Sigmoid colon (tissue), 4 donors: ENCODE results near the gene CDK5RAP3.

Source experiments
- CTCF ChIP-seq, 4 experiments: fragments of 450-650 bp in 3 of 4; fragments of 200-600 bp in 1 of 4; IDR thresholded peaks; one replicate each; pipeline ENCODE4 v1.5.1; 2016 to 2019; ENCODE audit warnings: antibody characterized with exemption in 4 of 4, mild to moderate bottlenecking in 3 of 4, moderate library complexity in 2 of 4
- EP300 ChIP-seq, 4 donors: sonication (generic); formaldehyde crosslinking; IDR thresholded peaks; one replicate each; pipeline ENCODE4 v1.6.1; 2017; ENCODE audit warnings: antibody characterized with exemption in 4 of 4
- POLR2A ChIP-seq, 2 donors: fragments of 450-650 bp; IDR thresholded peaks; one replicate each; pipeline ENCODE4 v1.6.1; 2016; ENCODE audit warnings: antibody characterized with exemption in 2 of 2, mild to moderate bottlenecking in 2 of 2, moderate library complexity in 2 of 2
- POLR2AphosphoS5 ChIP-seq, 4 donors: sonication (generic); formaldehyde crosslinking; IDR thresholded peaks; one replicate each; pipeline ENCODE4 v1.6.1; 2017; ENCODE audit warnings: antibody characterized with exemption in 4 of 4

- TF ChIP-seq CTCF (IDR thresholded peaks at IDR 0.05) (no peak), POLR2AphosphoS5 (IDR thresholded peaks at IDR 0.05) (peak in 1 of 4 donors; percentile 6), POLR2A (IDR thresholded peaks at IDR 0.05) (peak in 1 of 2 donors; percentile 39), EP300 (IDR thresholded peaks at IDR 0.05) (no peak)
Observed at GRCh38 chr17:47966079-47966519, 4.8 kb upstream of the CDK5RAP3 start.
